Gastroesophageal sphincter (tissue), 3 donors: ENCODE measurements around the gene WDR93.
"Not testable (repeated sequence)": the region's sequence is repeated elsewhere in the genome, so short reads cannot be mapped to it uniquely, and the experiment has no call there.

Experiments used
- POLR2A ChIP-seq, 2 donors: fragments of 450-650 bp; IDR thresholded peaks; one replicate each; pipeline ENCODE4 v1.6.1; 2017; ENCODE audit warnings: antibody characterized with exemption in 2 of 2, mild to moderate bottlenecking in 2 of 2, moderate library complexity in 1 of 2
- POLR2AphosphoS5 ChIP-seq: sonication (generic); formaldehyde crosslinking; IDR thresholded peaks from one replicate; pipeline ENCODE4 v1.6.1; 2017; ENCODE audit warnings: antibody characterized with exemption
- TF ChIP-seq, protein P1 (sequence below), 4 experiments: fragments of 200-600 bp in 2 of 4; fragments of 450-650 bp in 2 of 4; sonication (generic) in 1 of 4; IDR thresholded peaks; one replicate each; pipeline ENCODE4 v1.5.1; 2017 to 2019; ENCODE audit warnings: antibody characterized with exemption in 4 of 4, mild to moderate bottlenecking in 2 of 4, moderate library complexity in 2 of 4

GRCh38 chr15:89788585-89788984, 98.0 kb downstream of the WDR93 start:
- TF ChIP-seq, protein P1, sequence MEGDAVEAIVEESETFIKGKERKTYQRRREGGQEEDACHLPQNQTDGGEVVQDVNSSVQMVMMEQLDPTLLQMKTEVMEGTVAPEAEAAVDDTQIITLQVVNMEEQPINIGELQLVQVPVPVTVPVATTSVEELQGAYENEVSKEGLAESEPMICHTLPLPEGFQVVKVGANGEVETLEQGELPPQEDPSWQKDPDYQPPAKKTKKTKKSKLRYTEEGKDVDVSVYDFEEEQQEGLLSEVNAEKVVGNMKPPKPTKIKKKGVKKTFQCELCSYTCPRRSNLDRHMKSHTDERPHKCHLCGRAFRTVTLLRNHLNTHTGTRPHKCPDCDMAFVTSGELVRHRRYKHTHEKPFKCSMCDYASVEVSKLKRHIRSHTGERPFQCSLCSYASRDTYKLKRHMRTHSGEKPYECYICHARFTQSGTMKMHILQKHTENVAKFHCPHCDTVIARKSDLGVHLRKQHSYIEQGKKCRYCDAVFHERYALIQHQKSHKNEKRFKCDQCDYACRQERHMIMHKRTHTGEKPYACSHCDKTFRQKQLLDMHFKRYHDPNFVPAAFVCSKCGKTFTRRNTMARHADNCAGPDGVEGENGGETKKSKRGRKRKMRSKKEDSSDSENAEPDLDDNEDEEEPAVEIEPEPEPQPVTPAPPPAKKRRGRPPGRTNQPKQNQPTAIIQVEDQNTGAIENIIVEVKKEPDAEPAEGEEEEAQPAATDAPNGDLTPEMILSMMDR (IDR thresholded peaks at IDR 0.05), result not testable (repeated sequence)
- TF ChIP-seq POLR2A (IDR thresholded peaks at IDR 0.05); POLR2AphosphoS5: not testable (repeated sequence)
